ENCODE measurements around the gene TMEM183A.

Gene TMEM183A

DNA sequence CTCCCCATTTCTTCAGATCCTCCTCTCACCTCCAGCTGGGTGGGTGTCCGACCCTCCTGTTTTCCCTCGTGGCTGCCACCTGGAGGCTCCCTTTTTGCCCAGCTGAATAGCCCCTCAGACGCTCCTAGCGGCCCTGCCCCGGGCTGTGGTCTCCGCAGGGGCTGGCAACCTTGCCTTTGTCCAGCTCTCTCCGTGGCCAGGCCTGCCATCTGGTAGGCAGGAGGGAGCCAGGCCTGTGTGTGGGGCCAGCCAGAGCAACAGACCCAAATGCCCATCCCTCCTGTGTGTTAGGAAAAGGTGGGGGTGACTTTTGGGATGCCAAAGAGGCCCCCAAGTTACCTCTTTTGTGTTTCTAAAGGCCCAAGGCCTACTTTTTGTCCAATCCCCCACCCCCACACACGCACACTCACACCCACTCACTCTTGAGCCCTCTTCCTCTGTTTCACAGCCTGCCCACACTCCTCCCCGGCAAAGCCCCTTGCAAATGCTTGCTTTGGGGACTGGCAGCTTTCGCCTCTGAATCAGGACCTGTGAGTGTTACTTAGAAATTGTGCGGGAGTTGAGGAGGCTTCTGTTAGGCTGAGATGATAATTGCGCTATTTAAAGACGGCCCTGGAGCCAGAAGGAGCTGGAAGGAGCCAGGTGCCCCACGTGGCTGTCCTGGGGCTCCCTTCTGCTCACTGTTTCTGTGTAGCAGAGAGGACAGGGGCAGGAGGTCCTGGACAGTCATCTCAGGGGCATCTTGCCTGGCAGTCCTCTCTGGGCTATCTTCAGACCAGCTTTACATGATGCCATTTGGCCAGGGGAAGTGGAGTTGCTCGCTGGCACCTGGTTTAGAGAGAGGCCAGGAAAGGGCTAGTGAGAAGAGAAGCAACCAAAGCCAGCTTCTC, 28.2 kb downstream of the TMEM183A start:
- TF ChIP-seq POLR2A (IDR thresholded peaks at IDR 0.05; ENCODE audit: low read depth, low read length) (no peak), TAF1 (IDR thresholded peaks at IDR 0.05; ENCODE audit: borderline replicate concordance, low read depth, low read length) (no peak), POLR2AphosphoS5 (IDR thresholded peaks at IDR 0.05; ENCODE audit: low read depth, low read length) (no peak)
- DNase-seq (ENCODE audit: insufficient read length): no peak
- no peak for FAIRE-seq

DNA sequence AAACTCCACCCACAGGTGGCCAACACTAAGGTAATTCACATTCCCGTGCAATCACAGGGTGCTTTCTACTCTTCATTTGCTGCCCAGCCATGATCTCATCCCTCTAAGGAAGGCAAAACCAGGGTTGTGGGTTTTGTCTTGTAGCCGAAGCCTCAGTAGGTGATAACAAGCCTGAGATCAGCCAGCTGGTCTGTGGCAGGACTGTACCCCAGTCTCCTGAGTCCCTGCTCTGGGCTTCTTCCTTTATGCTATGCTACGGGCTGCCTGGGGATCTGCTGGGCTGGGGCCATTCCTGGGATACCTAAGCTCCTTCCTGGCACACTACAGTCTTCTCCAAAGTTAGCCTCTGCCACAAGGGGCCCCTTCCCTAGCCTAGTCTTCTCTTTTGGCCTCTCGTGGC, 29.0 kb downstream of the TMEM183A start:
- no peak for FAIRE-seq
- DNase-seq (ENCODE audit: insufficient read length): no peak
- no peak for TF ChIP-seq POLR2A (IDR thresholded peaks at IDR 0.05; ENCODE audit: low read depth, low read length)
- no peak for TF ChIP-seq TAF1 (IDR thresholded peaks at IDR 0.05; ENCODE audit: borderline replicate concordance, low read depth, low read length)
- TF ChIP-seq POLR2AphosphoS5 (IDR thresholded peaks at IDR 0.05; ENCODE audit: low read depth, low read length): no peak

DNA sequence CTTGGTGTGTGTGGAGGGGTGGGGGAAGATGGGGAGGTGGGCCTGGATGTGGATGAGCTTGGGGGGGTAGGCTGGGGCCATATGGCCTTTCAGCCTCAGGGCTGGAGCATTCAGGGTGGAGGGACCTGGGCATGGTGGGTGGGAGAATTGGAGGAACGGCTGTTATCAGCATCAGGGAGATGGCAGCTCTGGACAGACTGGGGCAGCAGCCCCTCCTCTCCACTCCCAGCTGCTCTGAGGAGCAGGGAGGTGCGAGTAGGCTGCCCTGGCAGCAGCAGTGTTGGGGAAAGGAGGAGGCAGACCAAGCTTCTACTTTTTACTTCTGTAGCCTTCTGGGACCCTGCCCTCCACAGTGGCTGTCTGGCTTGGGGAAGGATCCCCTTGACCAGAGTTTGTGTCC, 29.4 kb downstream of the TMEM183A start:
- no peak for TF ChIP-seq POLR2A (IDR thresholded peaks at IDR 0.05; ENCODE audit: low read depth, low read length)
- FAIRE-seq: no peak
- no peak for DNase-seq (ENCODE audit: insufficient read length)

DNA sequence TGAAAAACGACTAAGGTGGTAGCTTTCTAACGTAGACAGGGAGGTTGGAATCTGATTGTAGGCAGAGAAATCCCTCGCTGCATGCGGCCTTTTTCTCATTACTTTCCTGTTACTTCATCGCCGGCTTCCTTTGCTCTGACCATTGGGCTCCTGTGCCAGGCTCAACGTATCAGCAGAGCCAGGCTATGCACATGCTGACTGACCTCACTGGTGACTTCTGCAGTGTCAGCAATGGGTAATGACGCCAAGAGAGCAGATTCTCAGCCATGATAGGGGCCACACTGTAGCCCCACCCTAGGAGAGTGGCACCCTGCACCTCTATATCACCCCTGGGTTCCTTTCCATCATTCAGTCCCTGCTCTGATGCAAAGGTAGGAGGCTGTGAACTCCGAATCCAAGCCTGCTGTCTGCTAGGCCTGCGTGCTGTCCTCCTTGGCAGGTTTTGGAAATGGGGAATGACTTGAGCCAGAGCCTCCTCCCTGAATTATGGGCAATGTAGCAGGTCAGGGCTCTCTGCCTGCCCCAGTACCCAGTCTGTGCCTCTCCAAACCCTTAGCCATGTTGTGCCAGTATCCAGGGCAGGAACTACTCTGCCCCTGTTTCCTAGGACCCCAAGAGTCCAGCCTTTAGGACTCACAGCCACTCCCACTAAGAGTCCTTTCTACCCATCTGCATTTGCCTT, 30.5 kb downstream of the TMEM183A start:
- TF ChIP-seq POLR2A (IDR thresholded peaks at IDR 0.05; ENCODE audit: low read depth, low read length) (no peak), TAF1 (IDR thresholded peaks at IDR 0.05; ENCODE audit: borderline replicate concordance, low read depth, low read length) (no peak), POLR2AphosphoS5 (IDR thresholded peaks at IDR 0.05; ENCODE audit: low read depth, low read length) (no peak)
- DNase-seq (ENCODE audit: insufficient read length) (peak; percentile 15), FAIRE-seq (no peak)

GRCh38 chr1:203038217-203038741, 31.1 kb downstream of the TMEM183A start:
- DNase-seq (ENCODE audit: insufficient read length): no peak
- no peak for TF ChIP-seq POLR2A (IDR thresholded peaks at IDR 0.05; ENCODE audit: low read depth, low read length)
- no peak for TF ChIP-seq TAF1 (IDR thresholded peaks at IDR 0.05; ENCODE audit: borderline replicate concordance, low read depth, low read length)
- no peak for TF ChIP-seq POLR2AphosphoS5 (IDR thresholded peaks at IDR 0.05; ENCODE audit: low read depth, low read length)
- no peak for FAIRE-seq

DNA sequence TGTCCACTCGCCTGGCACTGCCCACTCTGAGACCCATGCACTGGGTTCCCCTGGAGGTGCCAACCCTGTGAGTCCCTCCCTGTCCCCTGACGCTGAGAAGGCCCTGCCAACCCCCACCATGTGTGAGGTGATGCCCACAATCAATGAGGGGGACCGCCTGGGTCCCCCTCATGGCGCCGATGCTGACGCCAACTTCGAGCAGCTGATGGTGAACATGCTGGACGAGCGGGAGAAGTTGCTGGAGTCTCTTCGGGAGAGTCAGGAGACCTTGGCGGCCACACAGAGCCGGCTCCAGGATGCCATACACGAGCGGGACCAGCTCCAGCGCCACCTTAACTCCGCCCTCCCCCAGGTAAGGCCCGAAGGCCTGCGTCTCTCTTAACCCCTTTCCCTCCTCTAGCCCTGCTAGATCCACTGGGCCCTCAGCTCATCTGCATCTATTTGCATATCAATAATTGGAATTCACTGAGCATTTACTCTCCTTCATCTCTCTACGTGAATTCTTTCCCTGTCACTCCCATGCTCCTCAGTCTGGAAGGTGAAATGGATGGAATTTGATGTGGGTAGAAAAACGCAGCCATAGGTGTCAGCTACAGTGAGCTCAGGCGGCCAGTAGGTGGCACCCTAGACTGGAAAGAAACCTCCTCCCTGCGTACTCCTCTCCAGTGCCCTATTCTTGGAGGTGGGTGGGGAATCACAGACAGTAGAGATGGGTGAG, 31.9 kb downstream of the TMEM183A start:
- TF ChIP-seq POLR2A (IDR thresholded peaks at IDR 0.05; ENCODE audit: low read depth, low read length): no peak
- TF ChIP-seq POLR2AphosphoS5 (IDR thresholded peaks at IDR 0.05; ENCODE audit: low read depth, low read length): no peak
- TF ChIP-seq TAF1 (IDR thresholded peaks at IDR 0.05; ENCODE audit: borderline replicate concordance, low read depth, low read length): no peak
- DNase-seq (ENCODE audit: insufficient read length): peak; percentile 62
- FAIRE-seq: peak; percentile 95

DNA sequence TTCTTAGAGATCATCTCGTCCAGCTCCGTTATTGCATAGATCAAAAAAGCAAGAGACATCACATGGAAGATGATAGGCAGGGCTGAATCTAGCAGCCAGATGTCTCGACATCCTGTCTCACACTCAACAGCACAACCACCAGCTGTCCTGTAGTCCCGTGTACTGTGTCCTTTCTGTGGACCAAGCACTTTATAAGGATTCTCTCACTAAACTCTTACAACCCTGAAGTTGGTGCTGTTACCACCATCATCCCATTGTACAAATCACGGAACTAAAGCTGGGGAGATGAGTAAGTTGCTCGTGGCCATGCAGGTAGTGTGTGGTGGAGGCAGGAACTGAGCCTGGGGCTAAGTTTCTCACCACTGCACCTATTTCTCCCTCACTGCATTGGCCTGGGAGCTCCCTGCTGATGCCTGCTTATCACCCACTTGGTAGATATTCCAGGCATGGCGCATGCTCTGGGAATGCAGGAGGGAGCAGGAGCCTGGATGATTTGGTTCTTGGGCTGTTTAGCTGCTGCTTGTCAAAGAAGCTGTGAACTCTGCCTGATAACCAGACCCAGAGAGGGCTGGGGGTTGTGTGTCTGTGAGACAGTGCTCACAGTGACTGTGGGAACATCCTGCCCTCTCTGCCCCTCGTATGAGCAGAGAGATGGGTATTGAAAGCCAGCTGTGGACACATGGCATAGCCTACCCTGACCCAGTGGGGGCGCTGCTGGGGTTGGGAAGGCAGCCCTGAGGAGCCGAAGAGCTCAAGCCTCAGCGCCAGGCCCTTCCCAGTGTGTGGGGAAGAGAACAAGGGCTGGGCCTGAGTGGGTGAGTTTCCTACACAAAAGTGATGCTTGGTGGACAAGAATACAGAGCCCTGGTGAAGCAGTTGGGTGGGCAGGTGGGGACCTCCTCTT, 32.7 kb downstream of the TMEM183A start:
- DNase-seq (ENCODE audit: insufficient read length) (no peak), FAIRE-seq (no peak)
- TF ChIP-seq POLR2A (IDR thresholded peaks at IDR 0.05; ENCODE audit: low read depth, low read length) (no peak), TAF1 (IDR thresholded peaks at IDR 0.05; ENCODE audit: borderline replicate concordance, low read depth, low read length) (no peak), POLR2AphosphoS5 (IDR thresholded peaks at IDR 0.05; ENCODE audit: low read depth, low read length) (no peak)

- no peak for TF ChIP-seq POLR2AphosphoS5 (IDR thresholded peaks at IDR 0.05; ENCODE audit: low read depth, low read length)
- TF ChIP-seq POLR2A (IDR thresholded peaks at IDR 0.05; ENCODE audit: low read depth, low read length): no peak
- TF ChIP-seq TAF1 (IDR thresholded peaks at IDR 0.05; ENCODE audit: borderline replicate concordance, low read depth, low read length): no peak
- no peak for FAIRE-seq
- DNase-seq (ENCODE audit: insufficient read length): no peak
Measured at GRCh38 chr1:203040513-203041275, 33.5 kb downstream of the TMEM183A start.

GRCh38 chr1:203041351-203041932, 34.3 kb downstream of the TMEM183A start:
- DNase-seq (ENCODE audit: insufficient read length): no peak
- FAIRE-seq: no peak
- TF ChIP-seq TAF1 (IDR thresholded peaks at IDR 0.05; ENCODE audit: borderline replicate concordance, low read depth, low read length) (no peak), POLR2AphosphoS5 (IDR thresholded peaks at IDR 0.05; ENCODE audit: low read depth, low read length) (no peak), POLR2A (IDR thresholded peaks at IDR 0.05; ENCODE audit: low read depth, low read length) (no peak)
